Activated T-cell treated with anti-CD3 and anti-CD28 coated beads, Interleukin-2, amount 50 U/mL, for 48 hours (primary cell): ENCODE results near the gene MLPH.

Source experiments
- DNase-seq, 2 experiments: peaks; one replicate each; pipeline ENCODE4 v3.0.0-alpha.2; 2020

The MLPH gene

GRCh38 chr2:237501892-237502513 is 15.0 kb downstream of the MLPH start:
- DNase-seq = no peak

- DNase-seq = no peak
Measured at GRCh38 chr2:237503201-237503600, 16.1 kb downstream of the MLPH start.

DNA sequence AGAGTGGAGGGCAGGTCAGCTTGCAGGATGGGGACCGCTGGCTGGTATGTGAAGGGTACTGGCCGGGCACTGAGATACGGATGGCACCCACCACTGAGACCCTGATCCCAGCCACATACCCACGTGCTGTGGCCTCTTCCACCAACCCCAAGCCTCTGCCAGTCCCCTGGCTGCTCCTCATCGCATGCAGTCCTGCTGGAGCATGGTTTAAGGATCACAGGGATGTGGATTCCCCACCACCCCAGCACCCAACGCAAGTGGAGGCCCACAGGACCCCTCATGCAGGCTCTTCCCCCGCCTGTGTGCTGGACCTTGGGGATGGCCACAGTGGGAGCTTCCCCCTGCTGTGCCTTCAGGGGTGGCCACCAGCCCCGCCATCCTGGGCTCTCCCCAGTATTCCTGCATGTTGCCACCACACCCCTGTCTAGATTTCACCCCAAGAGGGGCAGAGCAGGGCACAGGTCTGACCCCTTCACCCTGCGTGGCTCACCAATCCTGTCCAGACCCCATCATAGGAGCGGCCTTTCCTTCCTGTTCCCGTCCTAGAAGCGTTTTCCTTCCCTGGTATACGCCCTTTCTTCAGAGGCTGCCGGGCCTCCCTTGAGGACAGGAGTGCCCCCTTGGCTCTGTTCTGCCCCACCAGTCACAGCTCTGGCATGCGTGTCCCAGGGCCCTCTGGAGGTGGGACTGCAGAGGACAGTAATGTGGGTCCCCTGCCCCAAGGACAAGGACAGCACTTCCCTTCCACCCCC is 18.3 kb downstream of the MLPH start:
- DNase-seq = no peak

DNA sequence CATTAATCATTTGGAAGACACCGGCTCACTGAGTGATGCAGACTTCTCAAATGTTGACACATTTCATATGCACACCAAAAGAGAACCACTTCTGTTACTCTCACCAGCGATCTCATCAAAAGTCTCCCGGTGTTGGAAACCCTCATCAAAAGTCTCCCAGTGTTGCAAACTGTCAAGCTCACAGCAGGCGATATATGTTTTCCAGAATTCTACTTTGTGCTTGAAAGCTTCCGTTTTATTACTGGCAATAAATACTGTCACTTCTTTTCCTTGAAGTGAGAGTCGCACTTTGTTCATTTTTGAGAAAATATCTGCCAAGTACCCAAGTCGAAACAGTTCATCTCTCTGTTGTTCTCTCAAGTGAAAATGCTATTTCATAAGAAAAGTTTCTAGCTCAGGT is 20.5 kb downstream of the MLPH start:
- no peak for DNase-seq

- DNase-seq = no peak
Measured at GRCh38 chr2:237508361-237508760, 21.3 kb downstream of the MLPH start.

DNA sequence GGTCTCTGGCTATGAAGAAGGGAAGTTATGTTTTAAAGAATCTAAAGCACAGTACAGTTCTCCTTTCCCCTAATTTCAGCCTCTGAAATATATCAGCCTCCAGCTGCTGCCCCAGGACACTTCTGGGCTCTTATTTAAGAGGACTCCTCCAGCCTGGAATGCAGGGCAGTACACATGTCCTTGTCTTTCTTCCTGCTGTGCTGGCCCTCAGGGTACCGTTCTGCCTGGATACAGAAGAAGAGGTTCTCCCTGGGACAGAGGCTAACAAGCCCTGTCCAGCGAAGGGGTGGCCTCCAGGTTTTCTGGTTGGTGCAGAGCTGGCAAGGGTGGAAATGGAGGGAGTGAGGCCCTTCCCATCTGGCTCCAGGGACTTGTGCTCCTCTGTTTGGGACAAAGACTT is 22.1 kb downstream of the MLPH start:
- no peak for DNase-seq

DNA sequence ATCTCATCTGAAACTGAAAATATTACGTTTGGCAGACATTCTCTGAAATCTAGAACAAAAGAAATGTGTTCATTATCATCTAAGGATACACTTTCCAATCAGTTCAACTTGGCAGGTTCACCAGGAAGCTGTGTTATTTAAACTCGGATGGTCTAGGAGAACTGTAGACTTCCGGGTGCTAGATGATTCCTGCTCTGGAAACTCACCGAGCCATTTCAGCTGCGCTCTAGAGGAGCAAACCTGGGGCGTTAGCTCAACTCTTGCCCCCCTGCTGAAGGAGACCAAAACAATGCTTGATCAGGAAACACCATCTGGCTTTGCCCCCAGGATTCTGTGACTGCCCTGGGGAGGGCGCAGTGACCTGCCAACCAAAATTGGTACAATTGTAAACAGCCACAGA is 22.9 kb downstream of the MLPH start:
- DNase-seq = no peak

- DNase-seq = no peak
Measured at GRCh38 chr2:237510502-237511217, 23.6 kb downstream of the MLPH start.

DNA sequence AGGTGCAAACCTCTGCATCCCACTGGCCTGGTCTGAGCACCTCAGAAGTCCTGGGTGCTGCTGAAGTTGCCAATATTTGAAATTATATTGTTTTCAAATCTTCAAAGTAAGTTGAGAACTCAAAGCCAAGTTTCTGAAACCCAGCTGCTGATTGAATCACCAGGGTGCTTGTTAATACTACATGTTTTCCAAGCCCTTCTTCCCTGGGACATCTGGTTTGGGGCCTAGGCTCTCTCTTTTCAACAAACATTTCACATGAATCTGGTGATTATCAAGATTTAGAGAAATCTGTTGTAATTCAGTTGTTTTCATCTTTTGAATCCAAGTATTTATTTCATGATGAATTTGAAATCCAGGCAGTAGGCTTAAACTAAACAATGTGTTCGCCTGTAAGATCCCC is 24.4 kb downstream of the MLPH start:
- no peak for DNase-seq

DNA sequence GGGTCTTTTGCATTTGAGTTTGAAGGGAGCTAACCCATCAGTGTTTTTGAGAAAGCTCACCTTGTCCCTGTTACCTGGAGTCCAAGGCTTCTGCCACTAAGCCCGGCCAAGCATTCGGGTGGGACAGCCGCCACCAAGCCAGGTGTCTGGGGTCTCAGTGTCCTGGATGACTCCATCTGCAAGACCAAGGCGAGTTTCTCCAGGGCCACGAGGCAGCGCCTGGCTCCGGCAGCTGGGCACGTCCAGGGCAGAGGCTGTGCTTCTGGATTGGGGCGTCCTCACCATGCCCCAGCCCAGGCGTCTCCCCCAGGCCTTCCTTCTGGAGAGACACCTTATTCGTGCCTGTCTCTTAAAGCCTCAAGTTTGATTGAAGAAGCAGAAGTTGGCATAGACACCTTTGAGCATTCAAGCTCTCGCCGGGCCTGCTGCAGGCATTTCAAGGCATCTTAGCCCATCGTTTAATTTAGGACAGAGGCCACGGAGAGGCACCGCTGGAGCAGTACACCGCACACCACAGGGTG is 24.9 kb downstream of the MLPH start:
- no peak for DNase-seq

DNA sequence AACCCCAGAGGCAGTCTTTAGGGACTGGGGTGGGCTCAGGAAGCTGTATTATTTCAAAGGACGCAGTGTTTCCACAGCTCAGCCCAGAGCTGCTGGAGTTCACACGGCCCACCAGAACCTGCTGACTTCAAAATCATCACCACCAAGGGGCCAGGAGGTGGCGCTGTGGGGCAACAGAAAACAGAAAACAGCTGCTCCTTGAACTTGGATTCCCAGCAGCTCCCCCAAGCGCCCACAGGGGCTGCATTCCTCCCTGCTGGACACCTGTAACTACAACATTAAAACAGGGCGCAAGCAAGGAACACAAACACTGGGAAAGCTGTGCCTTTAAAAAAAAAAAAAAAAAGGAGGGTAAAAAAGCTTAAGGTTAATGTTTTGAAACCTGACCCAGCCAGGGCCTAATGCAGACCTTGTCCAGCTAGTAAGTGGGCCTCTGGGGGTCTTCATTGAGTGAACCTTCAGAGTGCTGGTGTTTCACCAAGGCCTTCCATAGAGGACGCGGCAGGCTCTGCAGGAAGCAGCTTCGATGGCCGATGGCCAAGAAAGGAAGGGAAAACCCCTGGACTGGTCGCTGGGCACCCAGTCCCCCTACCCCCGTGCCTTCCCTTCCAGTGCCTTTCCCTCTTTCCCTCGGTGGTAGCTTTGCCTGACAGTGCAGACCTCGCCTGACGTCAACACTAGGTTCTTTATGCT is 25.9 kb downstream of the MLPH start:
- peak; percentile 88 to 89 for DNase-seq

GRCh38 chr2:237513693-237514092 is 26.6 kb downstream of the MLPH start:
- no peak for DNase-seq

GRCh38 chr2:237514474-237515130 is 27.6 kb downstream of the MLPH start:
- no peak for DNase-seq

DNA sequence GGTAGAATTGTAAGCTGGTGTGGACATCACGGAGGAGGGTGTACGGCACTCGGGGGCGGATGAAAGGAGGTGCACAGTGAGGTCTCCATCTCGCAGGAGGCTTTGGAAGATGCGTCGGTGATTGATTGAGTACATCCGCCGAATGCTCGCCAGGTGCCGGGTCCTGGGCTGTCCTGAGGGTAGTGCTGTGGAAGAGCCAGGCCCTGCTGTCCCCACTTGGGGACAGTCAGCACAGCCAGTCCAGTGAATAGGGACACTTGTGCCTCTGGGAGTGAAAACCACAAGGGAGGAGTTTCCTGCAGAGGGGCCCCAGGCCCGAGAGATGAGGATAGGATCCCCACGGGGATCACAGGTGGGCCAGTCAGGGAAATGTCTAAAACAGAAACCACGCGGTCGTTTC is 28.1 kb downstream of the MLPH start:
- DNase-seq = no peak

- DNase-seq = no peak
Measured at GRCh38 chr2:237515621-237516275, 28.7 kb downstream of the MLPH start.

- no peak for DNase-seq
Measured at GRCh38 chr2:237517163-237517562, 30.1 kb downstream of the MLPH start.

DNA sequence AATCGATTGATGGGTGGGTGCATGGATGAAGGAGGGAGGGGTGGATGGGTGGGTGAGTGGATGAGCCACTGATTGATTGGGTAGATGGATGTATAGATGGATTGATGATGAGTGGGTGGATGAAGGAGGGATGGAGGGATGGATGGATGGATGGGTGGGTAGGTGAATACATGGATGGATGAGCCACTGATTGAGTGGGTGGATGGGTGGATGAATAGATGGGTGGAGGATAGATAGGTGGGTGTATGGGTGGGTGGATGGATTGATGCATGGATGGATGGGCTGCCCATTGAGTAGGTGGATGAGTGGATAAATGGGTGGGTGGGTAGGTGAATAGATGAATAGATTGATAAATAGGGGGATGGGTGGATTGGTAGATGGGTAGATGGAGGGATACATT is 30.9 kb downstream of the MLPH start:
- DNase-seq = no peak

- no peak for DNase-seq
Measured at GRCh38 chr2:237519506-237520245, 32.6 kb downstream of the MLPH start.

DNA sequence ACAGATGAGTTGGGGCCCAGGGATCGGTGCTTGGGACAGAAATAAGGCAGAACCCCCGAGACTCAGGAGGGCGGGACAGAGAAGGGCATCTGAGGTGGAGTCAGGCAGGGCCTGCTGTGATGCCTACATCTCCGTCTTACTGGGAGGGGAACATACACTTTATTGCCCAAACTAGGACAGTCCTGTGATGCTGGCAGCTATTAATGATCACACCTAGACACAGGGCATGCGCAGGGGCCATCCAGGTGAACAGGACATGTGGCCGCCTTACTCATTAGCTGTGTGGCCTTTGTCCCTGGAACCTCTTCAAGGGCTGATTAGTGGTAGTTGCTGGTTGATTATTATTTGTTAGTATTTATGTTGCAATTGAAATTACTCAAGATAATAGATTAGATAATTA is 33.2 kb downstream of the MLPH start:
- no peak for DNase-seq

DNA sequence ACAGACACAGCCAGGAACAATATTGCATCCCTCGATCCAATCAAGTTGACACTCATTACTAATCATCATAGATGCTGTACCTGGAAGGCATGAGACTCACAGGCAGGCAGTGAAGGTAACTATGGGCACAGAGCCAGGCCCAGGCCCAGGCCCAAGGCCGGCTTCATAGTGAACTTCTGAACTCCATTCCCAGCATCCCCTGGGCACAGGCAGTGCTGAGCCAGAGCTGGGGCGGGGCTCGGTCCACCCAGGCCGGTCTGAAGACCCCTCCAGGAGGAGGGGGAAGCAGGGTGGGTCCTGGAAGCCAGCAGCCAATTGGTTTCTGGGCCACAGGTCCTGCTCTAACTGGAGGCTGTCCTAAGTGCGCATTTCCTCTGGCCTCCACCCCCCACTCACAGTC is 37.6 kb downstream of the MLPH start:
- no peak for DNase-seq

- DNase-seq = no peak
Measured at GRCh38 chr2:237525559-237526157, 38.6 kb downstream of the MLPH start.
